ENCODE measurements around the gene YIF1B. TPM values are rescaled to one million over a fixed set of nuclear protein-coding genes. Genes with fewer than 3 reads are reported as not detected.

Gene YIF1B
- total RNA-seq, 1 donor from 2014 or later: 93.3 TPM

GRCh38 chr19:38360839-38361631 lies 45.3 kb upstream of the YIF1B start:
- H3K4me1 Mint-ChIP-seq (ENCODE audit: low read depth): peaks cover 11% of the 10 kb centered on the region
- TF ChIP-seq CTCF (IDR thresholded peaks at IDR 0.05): no peak
- DNase-seq (ENCODE audit: low spot score): no peak
- no peaks in the 10 kb centered on the region for H3K9me3 Mint-ChIP-seq (ENCODE audit: low read depth)
- H3K27me3 Mint-ChIP-seq (ENCODE audit: low read depth): peaks cover 32% of the 10 kb centered on the region
- H3K4me3 Mint-ChIP-seq (ENCODE audit: unreplicated experiment): peak overlapping the region; percentile 78
- no peak overlapping the region for H3K27ac Mint-ChIP-seq (ENCODE audit: unreplicated experiment)
- H3K36me3 Mint-ChIP-seq (ENCODE audit: low read depth): no peaks in the 10 kb centered on the region

GRCh38 chr19:38360351-38360750 lies 44.6 kb upstream of the YIF1B start:
- Mint-ChIP-seq H3K4me1 (ENCODE audit: low read depth) (peaks cover 11% of the 10 kb centered on the region), H3K4me3 (ENCODE audit: unreplicated experiment) (peak overlapping the region; percentile 78), H3K27ac (ENCODE audit: unreplicated experiment) (no peak overlapping the region), H3K9me3 (ENCODE audit: low read depth) (no peaks in the 10 kb centered on the region), H3K36me3 (ENCODE audit: low read depth) (no peaks in the 10 kb centered on the region), H3K27me3 (ENCODE audit: low read depth) (peaks cover 36% of the 10 kb centered on the region)
- DNase-seq (ENCODE audit: low spot score): no peak
- TF ChIP-seq CTCF (IDR thresholded peaks at IDR 0.05): no peak

- no peak for DNase-seq (ENCODE audit: low spot score)
- H3K27me3 Mint-ChIP-seq (ENCODE audit: low read depth): peaks cover 38% of the 10 kb centered on the region
- H3K36me3 Mint-ChIP-seq (ENCODE audit: low read depth): no peaks in the 10 kb centered on the region
- H3K4me3 Mint-ChIP-seq (ENCODE audit: unreplicated experiment): no peak overlapping the region
- no peaks in the 10 kb centered on the region for H3K9me3 Mint-ChIP-seq (ENCODE audit: low read depth)
- no peak overlapping the region for H3K27ac Mint-ChIP-seq (ENCODE audit: unreplicated experiment)
- H3K4me1 Mint-ChIP-seq (ENCODE audit: low read depth): peaks cover 11% of the 10 kb centered on the region
- TF ChIP-seq CTCF (IDR thresholded peaks at IDR 0.05): no peak
Observed at GRCh38 chr19:38359242-38360021, 43.7 kb upstream of the YIF1B start.

GRCh38 chr19:38358071-38358470 lies 42.3 kb upstream of the YIF1B start:
- no peak for TF ChIP-seq CTCF (IDR thresholded peaks at IDR 0.05)
- H3K27ac Mint-ChIP-seq (ENCODE audit: unreplicated experiment): no peak overlapping the region
- H3K9me3 Mint-ChIP-seq (ENCODE audit: low read depth): no peaks in the 10 kb centered on the region
- DNase-seq (ENCODE audit: low spot score): no peak
- H3K36me3 Mint-ChIP-seq (ENCODE audit: low read depth): no peaks in the 10 kb centered on the region
- H3K4me1 Mint-ChIP-seq (ENCODE audit: low read depth): peaks cover 11% of the 10 kb centered on the region
- H3K27me3 Mint-ChIP-seq (ENCODE audit: low read depth): peaks cover 41% of the 10 kb centered on the region
- H3K4me3 Mint-ChIP-seq (ENCODE audit: unreplicated experiment): no peak overlapping the region
